HCT116 (cell line): ENCODE results near the gene FHL3. TPM values are rescaled to one million over a fixed set of nuclear protein-coding genes. Genes with fewer than 3 reads are reported as not detected.

Experiments used
- ATAC-seq: fragments of 200-7000 bp; cut with Tn5 transposase; 2 replicates; pipeline ENCODE4 v1.9.1; 2020; ENCODE audit warnings: mild to moderate bottlenecking, moderate library complexity
- BruUV-seq: library from RNA; stranded (reverse); fragments of 400-500 nt; replicated peaks from 2 replicates; lab custom pipeline; 2021; lab: Mats Ljungman, UMichigan
- CTCF ChIA-PET: fragments of 300-600 bp; sonication (Branson Sonifier 250); formaldehyde crosslinking; loops from one replicate; lab custom pipeline; 2021; ENCODE audit warnings: antibody characterized with exemption; lab: Charles Lee
- POLR2A ChIA-PET: fragments of 300-600, 350-600 bp; sonication (Branson Sonifier 250); formaldehyde crosslinking; loops from one replicate; lab custom pipeline; 2021; ENCODE audit warnings: antibody characterized with exemption; lab: Charles Lee
- RAD21 ChIA-PET, 2 experiments: fragments of 300-600 bp; sonication (Branson Sonifier 250); formaldehyde crosslinking; loops; one replicate each; lab custom pipeline; 2023; ENCODE audit warnings: low total read pairs in 2 of 2; ENCODE audit not compliant: uncharacterized antibody in 2 of 2, unreplicated experiment in 2 of 2, low non-redundant PET in 1 of 2; lab: Charles Lee
- DNase-seq: peaks from one replicate; pipeline ENCODE4 v3.0.0-alpha.2; 2010; ENCODE audit warnings: low read depth, low spot score
- H2AFZ ChIP-seq: fragments of 200-600 bp; shearing (Covaris generic), sonication (generic); 2 replicates; pipeline ENCODE4 v1.6.1; 2017; ENCODE audit warnings: low read depth, mixed run types, mixed read lengths, antibody characterized with exemption, low read length; ENCODE audit not compliant: poor library complexity, severe bottlenecking
- H3K27ac ChIP-seq: 2 replicates; pipeline ENCODE4 v1.5.1; 2012; ENCODE audit warnings: low read depth, low read length
- H3K27me3 ChIP-seq: fragments of 200-600 bp; sonication (generic); 2 replicates; pipeline ENCODE4 v1.6.1; 2016; ENCODE audit warnings: mixed run types, low read length, mixed read lengths; ENCODE audit not compliant: insufficient read depth
- H3K36me3 ChIP-seq, 2 experiments: fragments of 200-500 bp in 1 of 2; fragments of 200-600 bp in 1 of 2; sonication (Bioruptor generic) in 1 of 2; sonication (generic) in 1 of 2; 2 replicates each; pipeline versions ENCODE4 v1.5.1 to v1.6.1; 2014 to 2016; ENCODE audit warnings: low read length in 2 of 2, inconsistent platforms in 1 of 2, mixed read lengths in 1 of 2, mixed run types in 1 of 2; ENCODE audit not compliant: insufficient read depth in 2 of 2, control insufficient read depth in 1 of 2
- H3K4me1 ChIP-seq, 2 experiments: fragments of 200-600 bp in 1 of 2; sonication (generic) in 1 of 2; 2 replicates each; pipeline versions ENCODE4 v1.5.1 to v1.6.1; 2012 to 2017; ENCODE audit warnings: low read length in 2 of 2, inconsistent platforms in 1 of 2, mild to moderate bottlenecking in 1 of 2, mixed read lengths in 1 of 2, mixed run types in 1 of 2, moderate library complexity in 1 of 2; ENCODE audit not compliant: insufficient read depth in 2 of 2, control insufficient read depth in 1 of 2
- H3K4me2 ChIP-seq: fragments of 200-600 bp; sonication (generic); 2 replicates; pipeline ENCODE4 v1.6.1; 2017; ENCODE audit warnings: mixed run types, low read length, mixed read lengths
- H3K4me3 ChIP-seq, 2 experiments: fragments of 200-600 bp in 1 of 2; sonication (generic) in 1 of 2; replicated peaks in 1 of 2; 2 replicates each; pipeline ENCODE4 v1.5.1; 2011 to 2016; ENCODE audit warnings: low read length in 2 of 2, control low read depth in 1 of 2, low read depth in 1 of 2, mild to moderate bottlenecking in 1 of 2, mixed read lengths in 1 of 2, mixed run types in 1 of 2
- H3K79me2 ChIP-seq: fragments of 200-600 bp; sonication (generic); 2 replicates; pipeline ENCODE4 v1.6.1; 2017; ENCODE audit warnings: mild to moderate bottlenecking, mixed run types, low read length, moderate library complexity, mixed read lengths; ENCODE audit not compliant: insufficient read depth
- H3K9ac ChIP-seq: fragments of 200-600 bp; sonication (generic); 2 replicates; pipeline ENCODE4 v1.6.1; 2016; ENCODE audit warnings: low read length, mixed read lengths
- H3K9me2 ChIP-seq: fragments of 200-600 bp; sonication (generic), shearing (Covaris generic); 2 replicates; pipeline ENCODE4 v1.6.1; 2017; ENCODE audit warnings: mixed run types, mild to moderate bottlenecking, moderate library complexity; ENCODE audit not compliant: insufficient read depth
- H3K9me3 ChIP-seq, 2 experiments: fragments of 200-500 bp in 1 of 2; fragments of 200-600 bp in 1 of 2; sonication (Bioruptor generic) in 1 of 2; sonication (generic) in 1 of 2; 2 replicates each; pipeline ENCODE4 v1.6.1; 2014 to 2017; ENCODE audit warnings: low read length in 2 of 2, mixed read lengths in 2 of 2, inconsistent platforms in 1 of 2, low read depth in 1 of 2, mild to moderate bottlenecking in 1 of 2, mixed run types in 1 of 2, moderate library complexity in 1 of 2; ENCODE audit not compliant: control insufficient read depth in 1 of 2, insufficient read depth in 1 of 2
- H4K20me1 ChIP-seq: fragments of 200-600 bp; sonication (generic), shearing (Covaris generic); 2 replicates; pipeline ENCODE4 v1.6.1; 2017; ENCODE audit warnings: mixed run types, mild to moderate bottlenecking, moderate library complexity; ENCODE audit not compliant: insufficient read depth
- CEBPB ChIP-seq: IDR thresholded peaks from 2 replicates; pipeline ENCODE4 v1.6.1; 2012; ENCODE audit warnings: low read depth
- CTCF ChIP-seq, 3 experiments: fragments of 200-600 bp in 1 of 3; sonication (generic) in 1 of 3; IDR thresholded peaks in 2 of 3; conservative IDR thresholded peaks in 1 of 3; 2 replicates each; pipeline ENCODE4 v1.5.1; 2012 to 2017; ENCODE audit warnings: low read depth in 2 of 3, low read length in 2 of 3, antibody characterized with exemption in 1 of 3, borderline replicate concordance in 1 of 3, control low read depth in 1 of 3, mild to moderate bottlenecking in 1 of 3, mixed read lengths in 1 of 3, mixed run types in 1 of 3, moderate library complexity in 1 of 3; ENCODE audit not compliant: insufficient read depth in 1 of 3
- EGR1 ChIP-seq: IDR thresholded peaks from 2 replicates; pipeline ENCODE4 v1.6.1; 2012; ENCODE audit warnings: low read depth
- REST ChIP-seq: IDR thresholded peaks from 2 replicates; pipeline ENCODE4 v1.6.1; 2012; ENCODE audit warnings: low read depth
- SP1 ChIP-seq: IDR thresholded peaks from 2 replicates; pipeline ENCODE4 v1.6.1; 2012; ENCODE audit warnings: low read depth
- ZFX ChIP-seq: fragments of 450-650 bp; IDR thresholded peaks from 2 replicates; pipeline ENCODE4 v1.6.1; 2017
- ZNF274 ChIP-seq: fragments of 200-500 bp; sonication (Bioruptor generic); IDR thresholded peaks from 2 replicates; pipeline ENCODE4 v1.6.1; 2014; ENCODE audit warnings: mild to moderate bottlenecking, low read depth, low read length, inconsistent platforms
- intact Hi-C: fragments of 100-400 bp; cut with micrococcal nuclease; formaldehyde crosslinking; loops from 2 replicates; pipeline ENCODE4 v1.10.0; 2022
- total RNA-seq: library from RNA; stranded (reverse); gene quantifications from one replicate; pipeline ENCODE4 v1.2.1, GENCODE V29; 2021; ENCODE audit not compliant: unreplicated experiment

The FHL3 gene
- total RNA-seq, 1 experiment from 2014 or later: 22.5 TPM

- no peak for TF ChIP-seq CTCF (IDR thresholded peaks at IDR 0.05 in 2 of 3, conservative IDR thresholded peaks at IDR 0.05 in 1 of 3; ENCODE audit: borderline replicate concordance in 1 of 3, insufficient read depth in 1 of 3, low read depth in 2 of 3, low read length in 2 of 3)
- TF ChIP-seq ZNF274: no peak
- peak; percentile 97 for TF ChIP-seq SP1
- no peak; the same call in 1 of the 2 replicates for TF ChIP-seq CEBPB
These were observed 7.3 kb upstream of the FHL3 start, which contains the start of gene UTP11 (continued) for GRCh38 chr1:38012363-38013226.

- RAD21 ChIA-PET: no interaction called here
- intact Hi-C loops: loop anchor here (5.0 kb wide), 1 partner anchor 538 kb away; the partner anchor contains the start of gene ZC3H12A
- no peak for TF ChIP-seq EGR1
- no peak for TF ChIP-seq ZFX
- no peak for TF ChIP-seq REST
- POLR2A ChIA-PET: no interaction called here
- no peak for ATAC-seq
- Histone ChIP-seq H3K36me3 (peaks cover 0 to 5% of the 10 kb centered on the region in 2 experiments; a peak in 1 of 4 replicates), H3K9ac (no peak overlapping the region), H3K27ac (no peak overlapping the region), H3K27me3 (no peaks in the 10 kb centered on the region), H3K4me1 (peaks cover 21 to 40% of the 10 kb centered on the region in 2 experiments; a peak in 3 of 4 replicates), H3K79me2 (peaks cover 24% of the 10 kb centered on the region), H3K4me3 (no peak overlapping the region), H3K4me2 (no peak overlapping the region), H3K9me3 (no peaks in the 10 kb centered on the region), H3K9me2 (no peaks in the 10 kb centered on the region), H4K20me1 (no peaks in the 10 kb centered on the region; the same call in 1 of the 2 replicates), H2AFZ (no peak overlapping the region)
- DNase-seq: no peak
- no TSS peak for BruUV-seq
- CTCF ChIA-PET: interaction anchor here (0.7 kb wide), 1 partner anchor 20 kb away, joined by 4 read pairs; the partner anchor contains the start of gene SF3A3
These were observed 4.5 kb upstream of the FHL3 start for GRCh38 chr1:38009841-38010180.
